HG02870 (cell line): ENCODE data around the gene EPS8L3.
"Not testable (repeated sequence)": the region's sequence is repeated elsewhere in the genome, so short reads cannot be mapped to it uniquely, and the experiment has no call there.

Experiments used
- ATAC-seq: cut with Tn5 transposase; IDR thresholded peaks from one replicate; pipeline ENCODE4 v1.9.1; 2021; ENCODE audit warnings: mild to moderate bottlenecking, moderate library complexity; ENCODE audit not compliant: unreplicated experiment

EPS8L3 gene

GRCh38 chr1:109765896-109766615 lies 2.3 kb upstream of the EPS8L3 start:
- no peak for ATAC-seq

GRCh38 chr1:109765483-109765815 lies 1.7 kb upstream of the EPS8L3 start:
- no peak for ATAC-seq

GRCh38 chr1:109764561-109765482 lies 1.1 kb upstream of the EPS8L3 start:
- ATAC-seq: no peak

GRCh38 chr1:109762821-109763645 lies 690 bp downstream of the EPS8L3 start:
- ATAC-seq: no peak

GRCh38 chr1:109762039-109762585 lies 1.6 kb downstream of the EPS8L3 start:
- no peak for ATAC-seq

GRCh38 chr1:109761227-109762038 lies 2.3 kb downstream of the EPS8L3 start:
- no peak for ATAC-seq

GRCh38 chr1:109760581-109761226 lies 3.0 kb downstream of the EPS8L3 start:
- ATAC-seq: no peak

- no peak for ATAC-seq
These were observed 4.0 kb downstream of the EPS8L3 start for GRCh38 chr1:109759513-109760334.

- ATAC-seq: no peak
These were observed 5.6 kb downstream of the EPS8L3 start for GRCh38 chr1:109757936-109758786.

- no peak for ATAC-seq
These were observed 6.7 kb downstream of the EPS8L3 start for GRCh38 chr1:109756848-109757521.

GRCh38 chr1:109756325-109756724 lies 7.4 kb downstream of the EPS8L3 start:
- ATAC-seq: not testable (repeated sequence)

GRCh38 chr1:109754738-109755137 lies 9.0 kb downstream of the EPS8L3 start:
- no peak for ATAC-seq

GRCh38 chr1:109751531-109752260 lies 12.0 kb downstream of the EPS8L3 start:
- no peak for ATAC-seq

GRCh38 chr1:109750920-109751319 lies 12.8 kb downstream of the EPS8L3 start:
- ATAC-seq: no peak

GRCh38 chr1:109750241-109750882 lies 13.4 kb downstream of the EPS8L3 start:
- ATAC-seq: no peak

GRCh38 chr1:109749221-109749620 lies 14.5 kb downstream of the EPS8L3 start:
- ATAC-seq: no peak
